GM19035 (cell line): ENCODE data around the gene ZSCAN12.

Experiments
- ATAC-seq: cut with Tn5 transposase; IDR thresholded peaks from one replicate; pipeline ENCODE4 v1.9.1; 2021; ENCODE audit not compliant: unreplicated experiment

The ZSCAN12 gene

DNA sequence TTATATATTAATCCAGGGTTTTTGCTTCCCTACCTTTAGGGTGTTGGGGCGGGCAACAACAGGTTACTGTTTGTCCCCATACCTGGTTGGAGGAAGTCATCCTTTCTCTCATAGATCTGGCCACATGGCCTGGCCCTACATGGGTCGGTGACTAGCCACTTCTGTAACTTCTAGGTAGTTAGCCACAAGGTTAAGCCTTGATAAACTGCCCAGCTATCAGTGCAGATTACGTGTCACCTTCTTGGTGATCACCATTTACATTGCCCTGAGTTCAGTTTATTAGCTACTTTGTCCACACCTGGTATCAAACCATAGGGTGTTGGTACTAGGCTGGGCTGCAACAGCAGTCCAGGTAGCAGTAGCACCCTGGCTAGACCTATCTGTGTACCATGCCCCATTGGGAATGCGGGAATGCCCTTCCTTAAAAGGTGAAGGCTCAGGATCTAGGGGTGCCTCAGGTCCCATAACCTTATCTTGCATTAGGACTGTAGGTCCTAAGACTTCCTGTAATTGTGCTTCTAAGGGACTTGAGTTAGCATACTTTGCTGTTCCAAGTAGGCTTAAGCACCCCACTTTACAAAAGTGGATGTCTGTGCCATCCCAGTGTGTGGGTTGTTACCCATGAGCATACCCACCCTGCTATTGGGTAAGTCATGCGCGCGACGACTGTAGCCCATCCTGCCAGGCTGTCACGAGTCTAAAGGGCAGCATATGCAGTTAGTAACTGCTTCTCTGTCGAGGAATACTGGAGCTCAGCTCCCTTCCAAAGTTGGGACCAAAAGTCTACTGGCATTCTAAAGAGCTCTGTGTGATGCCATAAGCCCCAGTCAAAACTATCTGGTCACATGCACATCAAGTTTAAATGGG, 44.6 kb downstream of the ZSCAN12 start:
- ATAC-seq, result no peak

DNA sequence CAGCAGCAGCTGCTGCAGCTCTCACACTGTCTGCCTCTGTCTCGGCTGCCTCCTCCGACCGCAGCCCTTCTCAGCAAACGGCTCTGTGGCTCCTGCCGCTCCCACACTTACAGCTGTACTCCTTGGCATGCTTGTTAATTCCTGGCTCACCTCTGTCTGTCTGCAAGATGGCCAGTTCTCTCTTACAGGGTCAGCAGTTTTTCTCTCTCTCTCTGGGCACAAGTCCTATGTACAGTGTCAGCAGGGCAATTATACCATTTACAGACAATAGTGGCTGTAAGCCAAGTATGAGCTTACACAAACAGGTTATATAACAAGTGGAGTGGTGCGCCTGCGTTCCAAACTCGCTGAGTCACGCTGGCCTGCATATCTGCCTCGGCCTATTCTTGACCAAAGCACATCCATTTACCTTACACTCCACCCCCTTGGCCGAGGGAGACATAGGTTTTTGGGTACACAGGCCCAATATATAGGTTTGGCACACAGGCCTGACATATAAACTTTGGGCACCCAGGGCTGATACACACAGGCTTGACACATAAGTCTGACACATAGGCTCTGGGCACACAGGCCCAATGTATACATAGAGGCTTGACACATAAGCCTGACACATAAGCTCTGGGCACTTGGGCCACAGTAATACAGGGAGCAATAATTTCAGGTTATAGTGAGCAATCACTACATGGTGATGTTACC, 45.4 kb downstream of the ZSCAN12 start:
- ATAC-seq, result no peak

DNA sequence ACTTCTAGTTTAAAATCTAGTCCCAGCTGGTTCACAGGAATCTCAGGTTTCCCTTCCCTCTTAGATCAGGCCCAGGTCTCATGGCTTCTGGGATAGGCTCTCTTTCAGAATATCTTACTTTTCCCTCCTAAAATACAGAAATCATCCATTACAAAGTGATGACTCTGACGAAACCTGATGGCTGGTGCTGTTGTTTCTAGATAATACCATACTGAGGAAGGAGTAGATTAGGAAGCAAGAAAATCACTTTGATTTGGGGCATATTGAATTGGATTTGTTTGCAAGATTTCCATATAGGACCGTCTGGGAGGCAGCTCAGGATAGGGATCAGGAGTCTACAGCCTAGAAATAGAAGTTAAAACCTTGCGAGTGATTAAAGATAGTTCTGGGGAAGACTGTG, 46.2 kb downstream of the ZSCAN12 start:
- ATAC-seq, result no peak

DNA sequence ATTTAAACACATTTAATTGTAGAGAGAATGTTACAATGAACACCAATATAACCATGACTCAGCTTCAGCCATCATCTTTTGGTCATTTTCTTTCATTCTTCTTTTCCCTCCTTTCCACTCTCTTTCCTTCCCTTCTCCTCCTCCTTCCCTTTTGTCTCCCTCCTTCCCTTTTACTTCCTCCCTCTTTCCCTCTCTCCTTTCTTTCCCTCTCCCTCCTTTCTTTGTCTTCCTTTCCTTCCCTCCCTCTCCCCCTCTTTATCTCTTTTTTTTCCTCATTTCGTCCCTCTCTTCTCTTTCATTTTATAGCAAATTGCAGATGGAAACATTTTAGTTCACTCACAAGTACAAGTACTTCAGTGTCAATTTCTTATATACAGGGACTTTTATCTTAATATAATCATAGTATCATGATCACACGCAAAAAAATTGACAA, 48.0 kb downstream of the ZSCAN12 start:
- no peak for ATAC-seq

DNA sequence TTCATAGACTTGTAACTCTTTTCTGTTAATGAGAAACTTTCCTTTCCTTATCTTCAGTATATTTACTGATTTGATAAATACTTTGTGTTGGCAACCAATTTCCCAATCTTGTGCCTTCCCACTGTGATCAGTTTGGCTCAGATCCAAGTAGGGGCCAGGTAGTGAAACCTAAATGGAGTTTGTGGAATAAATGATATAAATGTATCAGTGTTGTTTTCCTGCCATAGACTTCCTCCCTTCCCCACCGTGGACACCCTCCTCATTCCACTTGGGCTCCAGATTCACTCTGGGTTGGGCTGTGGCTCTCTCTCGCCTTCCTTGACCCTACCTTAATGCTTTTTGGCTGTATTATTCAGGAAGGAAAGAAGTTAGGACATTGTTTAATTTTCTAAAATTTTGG, 48.5 kb downstream of the ZSCAN12 start:
- ATAC-seq, result no peak

GRCh38 chr6:28349892-28350737, 49.4 kb downstream of the ZSCAN12 start, which contains the start of gene ZKSCAN3:
Gene ZKSCAN3, plus strand, starts transcription at chr6:28349947. Its CDS starts 9,640 bp downstream, at chr6:28359587.
- ATAC-seq, result peak; percentile 99

- ATAC-seq, result peak; percentile 18
Measured at GRCh38 chr6:28349344-28349891, 50.1 kb downstream of the ZSCAN12 start.

GRCh38 chr6:28347119-28347518, 52.4 kb downstream of the ZSCAN12 start:
- ATAC-seq, result no peak

DNA sequence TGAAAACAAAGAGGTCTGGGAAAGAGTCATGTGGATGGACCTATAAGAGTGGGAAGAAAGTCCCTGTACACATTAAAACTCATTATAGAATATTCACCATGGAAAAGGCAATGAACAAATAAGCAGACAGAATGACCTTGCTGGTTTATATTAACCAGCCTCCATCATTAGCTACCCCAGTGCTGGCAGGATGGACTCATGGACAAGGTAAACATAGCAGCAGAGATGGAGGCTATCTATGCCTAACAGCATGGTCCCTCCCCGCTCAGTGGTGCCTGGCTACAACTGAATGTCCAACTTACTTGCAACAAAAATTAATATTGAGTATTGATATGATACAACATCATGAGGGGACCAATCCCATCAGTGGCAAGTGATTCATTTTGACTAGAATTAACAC, 54.3 kb downstream of the ZSCAN12 start:
- no peak for ATAC-seq

DNA sequence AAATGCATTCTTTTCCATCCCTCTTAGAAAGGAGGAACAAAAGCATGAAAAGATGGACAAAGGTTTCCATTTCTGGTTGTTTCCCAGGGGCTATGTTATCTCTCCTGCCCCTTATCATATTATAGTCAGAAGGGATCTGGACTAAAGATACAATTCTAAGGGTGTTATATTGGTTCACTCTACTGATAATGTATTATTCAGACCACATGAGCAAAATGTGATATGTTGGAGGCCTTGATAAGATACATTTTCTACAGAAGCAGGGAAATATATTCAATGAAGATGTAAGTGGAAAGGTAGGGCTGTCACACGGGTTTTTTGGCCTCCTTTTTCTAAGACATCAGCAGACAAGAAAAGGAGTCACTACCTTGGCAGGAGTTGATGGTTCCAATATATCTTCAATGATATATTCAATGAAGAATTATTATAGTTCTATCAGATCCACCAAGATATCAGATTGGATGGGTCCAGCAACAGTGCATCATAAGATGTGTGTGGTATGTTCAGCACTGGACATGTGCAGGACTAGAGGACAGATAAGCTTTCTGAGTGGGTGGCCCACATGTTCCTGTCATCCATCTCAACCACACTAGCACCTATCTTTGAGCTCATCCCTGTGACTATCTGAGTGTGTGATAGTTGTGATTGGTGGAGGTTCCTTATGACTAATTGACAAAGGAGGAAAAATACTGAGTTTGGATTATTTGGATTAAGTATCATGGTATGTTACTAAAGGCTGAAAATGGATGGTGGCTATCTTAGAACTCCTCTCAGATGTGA, 55.5 kb downstream of the ZSCAN12 start:
- ATAC-seq, result no peak

DNA sequence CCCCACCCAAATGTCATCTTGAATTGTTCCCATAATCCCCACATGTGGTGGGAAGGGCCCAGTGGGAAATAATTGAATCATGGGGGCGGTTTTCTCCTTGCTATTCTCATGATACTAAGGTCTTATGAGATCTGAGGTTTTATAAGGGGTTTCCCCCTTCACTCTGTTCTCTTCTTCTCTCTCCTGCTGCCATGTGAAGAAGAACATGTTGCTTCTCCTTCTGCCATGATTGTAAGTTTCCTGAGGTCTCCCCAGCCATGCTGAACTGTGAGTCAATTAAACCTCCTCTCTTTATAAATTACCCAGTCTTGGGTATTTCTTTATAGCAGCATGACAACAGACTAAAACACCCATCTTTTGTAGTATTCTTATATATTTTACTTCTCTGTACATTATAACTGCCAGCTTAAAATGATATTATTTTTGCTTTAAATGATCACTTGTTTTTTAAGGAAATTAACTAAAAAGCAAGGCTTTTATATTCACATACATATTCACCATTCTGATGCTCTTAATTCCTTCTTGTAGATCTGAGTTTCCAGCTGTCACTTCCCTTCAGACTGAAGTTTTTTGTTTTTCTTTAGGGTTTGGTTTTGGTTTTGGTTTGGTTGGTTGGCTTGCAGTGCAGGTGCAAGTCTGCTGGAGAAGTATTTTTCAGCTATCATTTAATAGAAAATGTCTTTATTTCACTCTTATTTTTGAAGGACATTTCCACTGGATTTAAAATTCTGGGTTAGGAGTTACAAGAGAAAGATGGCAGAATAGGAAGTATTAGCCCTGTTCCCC, 59.0 kb downstream of the ZSCAN12 start:
- no peak for ATAC-seq

- no peak for ATAC-seq
Measured at GRCh38 chr6:28337121-28337520, 62.4 kb downstream of the ZSCAN12 start.

DNA sequence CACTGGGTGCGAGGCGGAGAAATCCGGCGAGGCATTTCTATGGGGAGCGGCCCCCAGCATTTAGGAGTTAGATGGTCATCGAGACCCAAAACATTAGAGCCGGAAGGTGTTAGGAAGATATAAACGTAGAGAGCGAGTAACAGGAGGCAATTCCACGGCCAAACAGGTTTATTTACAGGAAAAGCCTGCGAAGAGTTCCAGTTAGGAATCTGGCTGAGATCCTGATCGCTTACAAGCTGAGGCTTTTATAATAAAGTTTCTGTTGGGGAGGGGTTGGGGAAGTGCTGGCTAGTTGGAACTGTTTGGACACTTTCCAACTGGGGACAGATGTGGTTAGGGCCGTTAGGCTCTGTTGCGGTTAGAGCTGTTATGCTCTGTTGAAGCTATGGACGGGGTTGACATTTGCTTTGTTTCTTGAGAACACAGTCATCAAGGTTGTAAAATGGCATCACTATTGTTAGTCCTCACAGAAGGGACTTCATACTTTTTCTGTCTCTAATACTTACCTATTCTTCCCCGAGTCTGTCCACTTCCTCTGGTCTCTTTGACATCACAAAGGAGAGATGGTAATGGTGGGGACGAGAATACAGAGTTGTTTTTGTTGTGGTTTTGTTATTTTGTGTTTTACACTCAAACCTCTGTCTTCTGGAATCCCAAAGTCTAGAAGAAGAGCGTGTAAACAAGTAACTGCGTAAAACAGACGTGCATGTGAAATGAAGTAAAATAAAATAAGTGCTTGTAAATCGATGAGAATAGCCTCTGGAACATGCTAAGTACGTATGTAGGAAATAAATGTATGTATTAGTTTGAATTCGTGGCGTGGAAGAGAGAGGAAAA, 63.0 kb downstream of the ZSCAN12 start:
- ATAC-seq, result peak; percentile 33

DNA sequence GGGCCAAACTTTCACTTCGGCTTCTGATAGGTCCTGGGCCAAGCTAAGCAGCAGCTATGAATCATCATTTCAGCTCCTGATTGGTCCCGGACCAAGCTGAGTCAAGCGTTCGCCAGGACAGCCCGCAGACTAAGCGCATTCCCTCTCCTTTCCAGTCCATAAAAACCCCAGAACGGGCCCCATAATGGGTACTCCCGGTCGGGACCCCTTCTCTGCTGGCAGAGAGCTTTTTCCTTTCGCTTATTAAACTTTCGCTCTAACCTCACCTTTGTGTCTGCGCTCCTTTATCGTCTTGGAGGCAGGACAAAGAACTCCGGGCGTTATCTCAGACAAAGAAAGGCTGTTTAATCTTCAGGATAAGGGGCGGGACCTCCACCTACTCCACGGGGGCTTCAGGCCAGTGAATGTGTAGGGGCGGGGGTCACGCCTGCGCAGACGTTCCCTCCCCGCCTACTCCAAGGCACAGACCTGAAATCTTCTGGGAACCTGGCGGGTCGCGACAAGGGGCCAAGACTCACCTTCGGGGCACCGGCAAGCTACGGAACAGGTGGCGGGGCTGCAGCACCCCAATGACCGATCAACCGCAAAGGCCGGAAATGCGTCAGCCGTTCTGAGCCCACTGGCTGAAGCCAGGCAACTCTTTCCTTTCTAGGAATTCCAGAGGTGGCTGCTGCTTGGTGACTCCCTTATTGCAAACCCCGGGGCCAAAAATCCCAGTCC, 63.8 kb downstream of the ZSCAN12 start, which contains the start of gene ZSCAN31:
ZSCAN31 (minus strand) TSS at position 585 of the 720 bp plus-strand sequence. CDS start 6,465 bp downstream, outside the sequence.
- ATAC-seq, result peak; percentile 93

DNA sequence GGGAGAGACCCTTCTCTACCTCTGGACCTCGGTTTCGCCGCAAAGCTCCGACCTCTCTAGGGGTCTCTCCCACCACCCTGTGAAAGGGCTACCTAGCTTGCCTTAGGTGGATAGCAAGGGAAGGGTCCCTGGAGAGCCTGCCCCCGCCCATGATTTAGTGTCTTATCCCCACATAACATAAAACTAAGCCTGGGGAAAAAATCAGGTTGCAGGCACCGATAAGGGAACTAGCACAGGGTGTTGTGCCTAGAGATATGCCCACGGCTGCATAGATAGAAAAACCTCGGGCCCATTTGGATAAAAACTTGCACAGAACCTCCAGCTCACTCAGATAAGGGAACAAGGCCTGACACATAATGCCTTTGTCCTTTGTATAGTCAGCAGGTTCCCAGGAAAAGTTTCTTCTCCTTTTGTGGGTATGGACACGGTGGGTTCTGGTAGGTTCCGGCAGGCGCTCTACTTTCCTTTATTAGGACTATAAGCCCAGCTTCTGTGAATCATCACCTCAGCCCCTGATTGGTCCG, 64.4 kb downstream of the ZSCAN12 start:
- no peak for ATAC-seq

DNA sequence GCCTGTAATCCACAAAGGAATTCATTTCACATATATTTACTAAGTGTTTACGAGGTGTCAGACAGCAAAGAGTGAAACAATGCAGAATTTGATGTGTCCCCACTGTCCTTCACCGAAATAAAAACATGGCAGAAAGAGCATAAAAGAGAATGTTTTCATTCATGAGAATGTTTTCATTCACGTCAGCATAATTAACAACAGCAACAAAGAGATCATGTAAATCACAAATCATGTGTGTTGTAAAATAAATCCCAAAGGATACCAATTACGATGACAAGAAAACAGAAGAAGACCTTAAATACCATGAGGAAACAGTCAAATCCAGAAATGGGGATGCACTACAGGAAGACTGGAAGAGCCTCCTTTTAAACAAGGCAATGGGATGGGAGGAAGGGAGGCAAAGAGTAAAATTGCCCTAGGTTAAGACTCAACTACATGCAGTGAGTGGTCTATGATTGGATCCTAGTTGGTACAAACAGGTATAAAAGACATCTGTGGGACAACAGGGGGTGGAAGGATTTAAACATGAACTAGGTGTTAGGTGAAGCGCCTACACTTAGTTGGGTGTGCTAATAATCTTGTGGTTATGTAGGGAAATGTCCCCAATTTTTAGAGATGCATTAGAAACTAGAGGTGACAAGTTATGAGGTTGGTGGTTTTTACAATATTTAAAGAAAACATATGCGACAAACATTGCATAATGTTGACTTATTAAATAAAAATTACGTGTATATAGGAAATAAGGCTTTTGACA, 65.1 kb downstream of the ZSCAN12 start:
- ATAC-seq, result no peak

DNA sequence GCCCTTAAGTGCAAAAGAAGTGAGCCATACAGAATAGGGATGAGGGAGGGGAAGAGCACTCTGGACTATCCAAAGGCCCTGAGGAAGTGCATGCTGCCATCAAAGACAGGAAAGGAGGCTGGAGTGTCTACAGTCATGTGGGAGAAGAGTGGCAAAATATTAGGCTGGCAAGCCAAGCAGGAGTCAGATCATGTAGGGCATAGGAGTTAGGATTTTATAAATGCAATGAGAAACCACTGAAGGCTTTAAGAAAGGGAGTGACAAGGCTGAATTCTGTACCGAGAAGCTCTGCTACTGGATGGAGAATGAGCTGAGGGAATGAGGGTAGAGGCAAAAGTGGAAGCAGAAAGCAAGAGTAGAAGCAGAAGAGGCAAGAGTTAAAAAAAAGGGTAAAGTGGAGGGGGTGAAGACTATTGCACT, 65.9 kb downstream of the ZSCAN12 start:
- ATAC-seq, result no peak
